HG03520 (cell line): ENCODE data around the gene ZNF777.
"Not testable (repeated sequence)": the region's sequence is repeated elsewhere in the genome, so short reads cannot be mapped to it uniquely, and the experiment has no call there.

ENCODE experiments used
- ATAC-seq: cut with Tn5 transposase; IDR thresholded peaks from one replicate; pipeline ENCODE4 v1.9.1; 2021; ENCODE audit warnings: mild to moderate bottlenecking, moderate library complexity; ENCODE audit not compliant: unreplicated experiment

Gene ZNF777

GRCh38 chr7:149455175-149455950, 5.5 kb downstream of the ZNF777 start:
- ATAC-seq, result no peak

- no peak for ATAC-seq
Observed at GRCh38 chr7:149454750-149455149, 6.1 kb downstream of the ZNF777 start.

GRCh38 chr7:149454006-149454405, 6.9 kb downstream of the ZNF777 start:
- no peak for ATAC-seq

GRCh38 chr7:149450821-149451220, 10.0 kb downstream of the ZNF777 start:
- ATAC-seq, result no peak

- no peak for ATAC-seq
Observed at GRCh38 chr7:149449897-149450296, 11.0 kb downstream of the ZNF777 start.

- ATAC-seq, result no peak
Observed at GRCh38 chr7:149448961-149449360, 11.9 kb downstream of the ZNF777 start.

- not testable (repeated sequence) for ATAC-seq
Observed at GRCh38 chr7:149446026-149446425, 14.8 kb downstream of the ZNF777 start.

GRCh38 chr7:149444287-149444686, 16.6 kb downstream of the ZNF777 start:
- no peak for ATAC-seq

- no peak for ATAC-seq
Observed at GRCh38 chr7:149443523-149443922, 17.3 kb downstream of the ZNF777 start.

GRCh38 chr7:149442924-149443323, 17.9 kb downstream of the ZNF777 start:
- no peak for ATAC-seq

- ATAC-seq, result no peak
Observed at GRCh38 chr7:149440222-149440621, 20.6 kb downstream of the ZNF777 start.

- ATAC-seq, result no peak
Observed at GRCh38 chr7:149436358-149436757, 24.5 kb downstream of the ZNF777 start.

- no peak for ATAC-seq
Observed at GRCh38 chr7:149433124-149433523, 27.7 kb downstream of the ZNF777 start.

GRCh38 chr7:149432121-149432691, 28.7 kb downstream of the ZNF777 start:
- ATAC-seq, result no peak

GRCh38 chr7:149431486-149432120, 29.3 kb downstream of the ZNF777 start:
- ATAC-seq, result no peak

- no peak for ATAC-seq
Observed at GRCh38 chr7:149430192-149430591, 30.7 kb downstream of the ZNF777 start.

- ATAC-seq, result no peak
Observed at GRCh38 chr7:149427893-149428292, 33.0 kb downstream of the ZNF777 start.

GRCh38 chr7:149427096-149427680, 33.7 kb downstream of the ZNF777 start:
- no peak for ATAC-seq

GRCh38 chr7:149423449-149424110, 37.3 kb downstream of the ZNF777 start:
- ATAC-seq, result no peak

GRCh38 chr7:149422914-149423301, 38.0 kb downstream of the ZNF777 start:
- ATAC-seq, result no peak
